Lower lobe of right lung (tissue), 2 donors: ENCODE measurements around the gene URM1. TPM values are rescaled to one million over a fixed set of nuclear protein-coding genes. Genes with fewer than 3 reads are reported as not detected.

Source experiments
- ATAC-seq, 2 donors: fragments of 200-7000 bp; cut with Tn5 transposase; one replicate each; pipeline ENCODE4 v1.9.1; 2020 to 2022; ENCODE audit warnings: mild to moderate bottlenecking in 2 of 2, moderate library complexity in 2 of 2
- DNase-seq: peaks from one replicate; pipeline ENCODE4 v3.0.0-alpha.2; 2020
- H3K27ac ChIP-seq: fragments of 200-600 bp; one replicate; pipeline ENCODE4 v1.8.0; 2022
- H3K27me3 ChIP-seq: fragments of 200-600 bp; one replicate; pipeline ENCODE4 v1.8.0; 2022; ENCODE audit warnings: low read depth
- H3K36me3 ChIP-seq: fragments of 200-600 bp; one replicate; pipeline ENCODE4 v1.8.0; 2022; ENCODE audit warnings: mild to moderate bottlenecking
- H3K4me1 ChIP-seq: fragments of 200-600 bp; one replicate; pipeline ENCODE4 v1.8.0; 2022
- H3K4me3 ChIP-seq: fragments of 200-600 bp; one replicate; pipeline ENCODE4 v1.8.0; 2022; ENCODE audit warnings: mild to moderate bottlenecking
- H3K9me3 ChIP-seq: fragments of 200-600 bp; one replicate; pipeline ENCODE4 v1.8.0; 2022
- intact Hi-C: fragments of 100-400 bp; cut with DNase I; formaldehyde crosslinking; loops from one replicate; pipeline ENCODE4 v1.11.0; 2022
- total RNA-seq: library from RNA; stranded (reverse); fragmentation: NEBNext Ultra II Directional; extraction: Animal tissue kit (Norgen Biotek cat#: 25700); gene quantifications from one replicate; pipeline ENCODE4 v1.2.1, GENCODE V29; 2021
- TF ChIP-seq, protein P1 (sequence below): fragments of 200-600 bp; IDR thresholded peaks from one replicate; pipeline ENCODE4 v1.8.0; 2022; ENCODE audit warnings: antibody characterized with exemption, mild to moderate bottlenecking
- donor health status: DM: no; HTN: yes; CAD: no; lungs with severe emphysema.

URM1 gene
- total RNA-seq, 1 donor from 2014 or later: 49.0 TPM

DNA sequence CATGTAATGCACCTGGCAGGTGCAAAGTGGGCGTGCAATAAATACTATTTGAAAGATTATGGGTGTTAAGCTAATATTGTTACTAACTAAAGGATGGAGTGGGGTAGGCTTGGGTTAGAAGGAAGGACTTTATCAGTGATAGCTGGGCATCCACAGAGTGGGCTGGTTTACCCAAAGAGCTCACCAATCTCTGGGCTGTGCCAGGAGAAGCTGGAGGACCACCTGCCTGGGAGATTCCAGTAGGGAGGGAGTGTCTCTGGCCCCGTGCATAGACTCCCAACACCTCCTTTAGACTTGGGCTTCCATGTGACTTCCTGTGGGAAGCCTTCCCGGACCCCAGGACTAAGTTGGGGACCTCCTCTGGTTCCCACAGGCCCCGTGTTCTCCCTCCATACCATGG is 5.6 kb upstream of the URM1 start:
- H3K9me3 ChIP-seq: no peaks in the 10 kb centered on the region
- ATAC-seq (no peak), DNase-seq (no peak)
- TF ChIP-seq, protein P1, sequence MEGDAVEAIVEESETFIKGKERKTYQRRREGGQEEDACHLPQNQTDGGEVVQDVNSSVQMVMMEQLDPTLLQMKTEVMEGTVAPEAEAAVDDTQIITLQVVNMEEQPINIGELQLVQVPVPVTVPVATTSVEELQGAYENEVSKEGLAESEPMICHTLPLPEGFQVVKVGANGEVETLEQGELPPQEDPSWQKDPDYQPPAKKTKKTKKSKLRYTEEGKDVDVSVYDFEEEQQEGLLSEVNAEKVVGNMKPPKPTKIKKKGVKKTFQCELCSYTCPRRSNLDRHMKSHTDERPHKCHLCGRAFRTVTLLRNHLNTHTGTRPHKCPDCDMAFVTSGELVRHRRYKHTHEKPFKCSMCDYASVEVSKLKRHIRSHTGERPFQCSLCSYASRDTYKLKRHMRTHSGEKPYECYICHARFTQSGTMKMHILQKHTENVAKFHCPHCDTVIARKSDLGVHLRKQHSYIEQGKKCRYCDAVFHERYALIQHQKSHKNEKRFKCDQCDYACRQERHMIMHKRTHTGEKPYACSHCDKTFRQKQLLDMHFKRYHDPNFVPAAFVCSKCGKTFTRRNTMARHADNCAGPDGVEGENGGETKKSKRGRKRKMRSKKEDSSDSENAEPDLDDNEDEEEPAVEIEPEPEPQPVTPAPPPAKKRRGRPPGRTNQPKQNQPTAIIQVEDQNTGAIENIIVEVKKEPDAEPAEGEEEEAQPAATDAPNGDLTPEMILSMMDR: no peak
- intact Hi-C loops: no loop called here
- H3K27me3 ChIP-seq: no peaks in the 10 kb centered on the region
- H3K4me1 ChIP-seq: peaks cover 28% of the 10 kb centered on the region
- no peak overlapping the region for H3K27ac ChIP-seq
- H3K36me3 ChIP-seq: no peaks in the 10 kb centered on the region
- H3K4me3 ChIP-seq: no peak overlapping the region

- Histone ChIP-seq H3K27me3 (no peaks in the 10 kb centered on the region), H3K4me3 (no peak overlapping the region), H3K27ac (no peak overlapping the region), H3K4me1 (peaks cover 30% of the 10 kb centered on the region), H3K9me3 (no peaks in the 10 kb centered on the region), H3K36me3 (peaks cover 3% of the 10 kb centered on the region)
- DNase-seq: no peak
- ATAC-seq: no peak
- intact Hi-C loops: no loop called here
- TF ChIP-seq, protein P1: no peak
These were observed 2.0 kb upstream of the URM1 start for GRCh38 chr9:128369024-128369706.

DNA sequence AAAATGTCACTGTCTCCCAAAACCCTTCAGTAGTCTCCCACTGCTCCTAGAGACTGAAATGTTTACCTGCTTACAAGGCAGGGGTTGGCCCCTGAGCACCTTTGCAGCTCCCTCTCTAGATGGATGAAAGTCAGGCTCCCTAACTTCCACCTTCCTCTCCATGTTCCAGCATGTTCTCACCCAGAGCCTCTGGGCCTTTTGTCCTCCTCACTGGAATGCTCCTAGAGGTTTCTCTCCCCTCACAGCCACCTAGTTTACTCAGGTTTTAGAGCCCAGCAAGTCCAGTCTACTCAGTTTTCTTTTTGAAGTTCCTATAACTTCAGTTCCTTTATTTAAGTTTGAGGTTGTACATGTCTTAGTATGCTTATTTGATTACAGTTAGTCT is 815 bp upstream of the URM1 start:
- H3K36me3 ChIP-seq: peaks cover 15% of the 10 kb centered on the region
- no peaks in the 10 kb centered on the region for H3K9me3 ChIP-seq
- H3K4me1 ChIP-seq: peaks cover 21% of the 10 kb centered on the region
- TF ChIP-seq, protein P1: no peak
- H3K4me3 ChIP-seq: peak overlapping the region; percentile 72
- peak overlapping the region; percentile 93 for H3K27ac ChIP-seq
- DNase-seq (no peak), ATAC-seq (no peak)
- intact Hi-C loops: no loop called here
- no peaks in the 10 kb centered on the region for H3K27me3 ChIP-seq

- H3K27me3 ChIP-seq: no peaks in the 10 kb centered on the region
- intact Hi-C loops: no loop called here
- peaks cover 18% of the 10 kb centered on the region for H3K36me3 ChIP-seq
- H3K27ac ChIP-seq: peak overlapping the region; percentile 93
- TF ChIP-seq, protein P1: no peak
- ATAC-seq (no peak), DNase-seq (no peak)
- no peaks in the 10 kb centered on the region for H3K9me3 ChIP-seq
- peaks cover 21% of the 10 kb centered on the region for H3K4me1 ChIP-seq
- H3K4me3 ChIP-seq: peak overlapping the region; percentile 72
These were observed 500 bp downstream of the URM1 start for GRCh38 chr9:128371630-128372117.

GRCh38 chr9:128372188-128372641 is 1.0 kb downstream of the URM1 start:
- Histone ChIP-seq H3K36me3 (peaks cover 18% of the 10 kb centered on the region), H3K4me1 (peaks cover 21% of the 10 kb centered on the region), H3K27ac (peak overlapping the region; percentile 93), H3K4me3 (peak overlapping the region; percentile 72), H3K9me3 (no peaks in the 10 kb centered on the region), H3K27me3 (no peaks in the 10 kb centered on the region)
- ATAC-seq: no peak
- TF ChIP-seq, protein P1: no peak
- no peak for DNase-seq
- intact Hi-C loops: no loop called here
